HFF-Myc (cell line): Measurements from ENCODE around the gene ALPI.

Experiments
- DNase-seq: peaks from one replicate; pipeline ENCODE4 v3.0.0-alpha.2; 2011; ENCODE audit warnings: low read depth; ENCODE audit errors: extremely low read depth
- H3K4me3 ChIP-seq: replicated peaks from 2 replicates; pipeline ENCODE4 v1.5.1; 2011; ENCODE audit warnings: low read depth, mild to moderate bottlenecking, control low read depth, low read length
- TF ChIP-seq, protein P1 (sequence below): IDR thresholded peaks from 2 replicates; pipeline ENCODE4 v1.5.1; 2012; ENCODE audit warnings: mild to moderate bottlenecking, low read depth, low read length, control low read depth; ENCODE audit errors: missing control alignments

ALPI gene

GRCh38 chr2:232485757-232486557 is 30.0 kb downstream of the ALPI start:
- no peak for DNase-seq
- no peak overlapping the region for H3K4me3 ChIP-seq

GRCh38 chr2:232486558-232487384 is 30.8 kb downstream of the ALPI start:
- H3K4me3 ChIP-seq, result no peak overlapping the region
- TF ChIP-seq, protein P1, sequence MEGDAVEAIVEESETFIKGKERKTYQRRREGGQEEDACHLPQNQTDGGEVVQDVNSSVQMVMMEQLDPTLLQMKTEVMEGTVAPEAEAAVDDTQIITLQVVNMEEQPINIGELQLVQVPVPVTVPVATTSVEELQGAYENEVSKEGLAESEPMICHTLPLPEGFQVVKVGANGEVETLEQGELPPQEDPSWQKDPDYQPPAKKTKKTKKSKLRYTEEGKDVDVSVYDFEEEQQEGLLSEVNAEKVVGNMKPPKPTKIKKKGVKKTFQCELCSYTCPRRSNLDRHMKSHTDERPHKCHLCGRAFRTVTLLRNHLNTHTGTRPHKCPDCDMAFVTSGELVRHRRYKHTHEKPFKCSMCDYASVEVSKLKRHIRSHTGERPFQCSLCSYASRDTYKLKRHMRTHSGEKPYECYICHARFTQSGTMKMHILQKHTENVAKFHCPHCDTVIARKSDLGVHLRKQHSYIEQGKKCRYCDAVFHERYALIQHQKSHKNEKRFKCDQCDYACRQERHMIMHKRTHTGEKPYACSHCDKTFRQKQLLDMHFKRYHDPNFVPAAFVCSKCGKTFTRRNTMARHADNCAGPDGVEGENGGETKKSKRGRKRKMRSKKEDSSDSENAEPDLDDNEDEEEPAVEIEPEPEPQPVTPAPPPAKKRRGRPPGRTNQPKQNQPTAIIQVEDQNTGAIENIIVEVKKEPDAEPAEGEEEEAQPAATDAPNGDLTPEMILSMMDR, result no peak
- DNase-seq, result no peak

More at GRCh38 chr2:232485757-232486557, 30.0 kb downstream of the ALPI start:
- TF ChIP-seq, protein P1, result no peak

DNA sequence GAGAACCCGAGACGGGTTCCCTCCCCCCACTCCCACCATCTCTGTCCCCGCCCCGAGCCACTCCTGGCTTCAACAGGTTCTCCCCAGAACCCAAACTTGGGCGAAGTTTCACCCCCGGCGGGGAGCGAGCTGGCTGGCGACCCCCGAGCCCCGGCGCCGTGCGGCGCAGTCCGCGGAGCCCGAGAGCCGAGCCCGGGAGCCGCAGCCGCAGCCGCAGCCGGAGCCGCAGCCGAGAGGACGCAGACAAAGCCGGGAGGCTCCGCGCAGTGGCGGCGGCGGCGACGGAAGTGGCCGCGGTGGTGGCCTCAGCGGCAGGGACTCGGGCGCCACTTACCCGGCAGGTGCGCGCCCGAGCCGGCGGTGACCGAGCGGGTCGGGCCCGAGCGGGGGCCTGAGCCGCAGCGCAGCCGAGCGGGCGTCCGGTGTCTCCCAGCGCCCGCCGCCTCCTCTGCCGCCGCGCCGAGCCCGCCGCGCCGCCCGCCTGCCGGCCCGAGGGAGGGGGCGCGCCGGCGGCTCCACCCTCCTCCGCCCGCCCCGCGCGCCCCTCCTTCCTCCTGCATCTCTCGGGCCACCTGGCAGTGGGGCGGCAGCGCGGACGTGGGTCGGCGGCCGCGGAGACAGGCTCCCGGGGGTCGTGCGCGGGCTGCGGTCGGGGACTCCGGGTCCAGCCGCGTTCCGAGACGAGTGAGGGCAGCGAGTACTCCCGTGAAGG is 31.6 kb downstream of the ALPI start, which contains the start of gene ECEL1:
Gene ECEL1 (minus strand): TSS at position 450 of the 712 bp plus-strand sequence. CDS start 1,181 bp downstream, outside the sequence.
- DNase-seq, result no peak
- TF ChIP-seq, protein P1, result no peak
- no peak within 1 kb of the TSS for H3K4me3 ChIP-seq

DNA sequence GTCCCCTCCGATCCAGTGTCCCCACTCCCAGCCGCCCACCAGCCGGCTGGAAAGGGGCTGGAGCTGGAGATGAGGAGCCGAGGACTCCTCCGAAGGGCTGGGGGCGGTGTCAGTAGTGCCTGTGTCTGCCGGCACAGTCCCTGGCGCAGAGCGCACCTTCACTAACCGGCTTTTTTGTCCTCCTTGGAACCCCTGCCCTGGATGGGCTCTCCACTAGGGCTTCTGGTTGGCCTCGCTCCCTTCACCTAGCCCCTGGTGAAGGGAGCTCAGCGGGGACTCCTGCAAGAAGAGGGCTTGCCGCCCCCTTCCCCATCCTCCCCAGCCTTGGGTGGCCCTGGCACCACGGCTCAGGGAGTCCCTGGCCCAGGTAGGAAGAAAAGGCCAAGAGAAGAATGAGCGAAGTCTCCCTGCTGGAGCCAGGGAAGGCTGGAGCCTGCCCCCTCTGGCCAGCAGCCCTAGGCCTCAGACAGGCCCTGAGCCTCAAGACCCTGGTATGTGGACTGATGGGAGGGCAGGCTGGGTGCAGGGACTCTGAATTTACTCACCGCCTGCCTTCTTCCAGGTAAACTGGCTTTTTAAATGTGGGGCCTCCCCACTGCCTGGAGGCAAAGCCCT is 32.3 kb downstream of the ALPI start:
- TF ChIP-seq, protein P1, result no peak
- no peak for DNase-seq
- H3K4me3 ChIP-seq, result no peak overlapping the region

DNA sequence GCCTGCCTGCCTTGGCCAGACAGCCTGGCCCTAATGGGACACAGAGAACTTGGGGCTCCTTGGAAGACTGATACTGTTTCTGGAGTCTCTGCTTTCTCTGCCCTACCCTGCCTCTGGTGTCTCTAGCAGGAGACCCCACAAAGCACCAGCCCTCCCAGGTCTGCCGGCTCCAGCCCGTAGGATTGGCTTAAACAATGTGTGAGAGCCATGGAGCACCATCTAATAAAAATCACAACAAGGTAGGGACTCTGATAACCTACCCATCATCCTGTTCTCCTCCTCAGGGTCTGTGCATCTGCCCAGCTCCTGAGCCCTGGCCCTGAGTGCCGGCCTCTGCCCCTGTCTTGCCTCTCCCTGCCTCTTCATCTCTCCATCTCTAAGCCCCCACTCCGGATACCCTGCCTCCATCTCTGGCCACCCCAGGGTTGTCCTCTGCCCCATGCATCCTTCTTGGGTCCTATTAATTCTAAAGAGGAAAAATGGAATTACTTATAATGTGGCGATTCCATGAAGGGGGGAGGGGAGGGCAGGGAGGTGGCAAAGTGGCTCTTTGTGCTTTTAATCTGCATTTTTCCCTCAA is 32.9 kb downstream of the ALPI start:
- TF ChIP-seq, protein P1, result no peak
- no peak overlapping the region for H3K4me3 ChIP-seq
- DNase-seq, result no peak
